Measurements from ENCODE around the gene SLC3A2.

Gene SLC3A2

GRCh38 chr11:62882788-62883501, 2.2 kb downstream of the SLC3A2 start:
- Histone ChIP-seq H2AFZ (ENCODE audit: low read depth) (no peak overlapping the region), H3K4me2 (peak overlapping the region; percentile 67), H3K27me3 (ENCODE audit: insufficient read depth, low read depth) (no peaks in the 10 kb centered on the region), H3K27ac (peak overlapping the region; percentile 93; the same call in 1 of the 2 replicates), H3K4me1 (ENCODE audit: low read depth, poor library complexity, severe bottlenecking) (peaks cover 37% of the 10 kb centered on the region), H3K79me2 (ENCODE audit: insufficient read depth, low read depth) (peaks cover 43% of the 10 kb centered on the region), H4K20me1 (ENCODE audit: insufficient read depth) (peaks cover 13% of the 10 kb centered on the region; the same call in 1 of the 2 replicates), H3K4me3 (IDR thresholded peaks at IDR 0.05; ENCODE audit: insufficient read depth, low read depth, low read length) (no peak overlapping the region), H3K9ac (peak overlapping the region; percentile 97; the same call in 1 of the 2 replicates), H3K36me3 (ENCODE audit: insufficient read depth) (peaks cover 36% of the 10 kb centered on the region; the same call in 1 of the 2 replicates)
- TF ChIP-seq CTCF (conservative IDR thresholded peaks at IDR 0.05; ENCODE audit: low read depth, low read length): no peak

GRCh38 chr11:62883673-62884072, 3.0 kb downstream of the SLC3A2 start:
- H3K9ac ChIP-seq: peak overlapping the region; percentile 97; the same call in 1 of the 2 replicates
- H3K27ac ChIP-seq: peak overlapping the region; percentile 6; the same call in 1 of the 2 replicates
- H3K4me2 ChIP-seq: peak overlapping the region; percentile 67
- H2AFZ ChIP-seq (ENCODE audit: low read depth): no peak overlapping the region
- peaks cover 43% of the 10 kb centered on the region for H3K79me2 ChIP-seq (ENCODE audit: insufficient read depth, low read depth)
- peaks cover 13% of the 10 kb centered on the region; the same call in 1 of the 2 replicates for H4K20me1 ChIP-seq (ENCODE audit: insufficient read depth)
- no peaks in the 10 kb centered on the region for H3K27me3 ChIP-seq (ENCODE audit: insufficient read depth, low read depth)
- no peak for TF ChIP-seq CTCF (conservative IDR thresholded peaks at IDR 0.05; ENCODE audit: low read depth, low read length)
- H3K4me3 ChIP-seq (IDR thresholded peaks at IDR 0.05; ENCODE audit: insufficient read depth, low read depth, low read length): no peak overlapping the region
- H3K36me3 ChIP-seq (ENCODE audit: insufficient read depth): peaks cover 36% of the 10 kb centered on the region; the same call in 1 of the 2 replicates
- H3K4me1 ChIP-seq (ENCODE audit: low read depth, poor library complexity, severe bottlenecking): peaks cover 37% of the 10 kb centered on the region

DNA sequence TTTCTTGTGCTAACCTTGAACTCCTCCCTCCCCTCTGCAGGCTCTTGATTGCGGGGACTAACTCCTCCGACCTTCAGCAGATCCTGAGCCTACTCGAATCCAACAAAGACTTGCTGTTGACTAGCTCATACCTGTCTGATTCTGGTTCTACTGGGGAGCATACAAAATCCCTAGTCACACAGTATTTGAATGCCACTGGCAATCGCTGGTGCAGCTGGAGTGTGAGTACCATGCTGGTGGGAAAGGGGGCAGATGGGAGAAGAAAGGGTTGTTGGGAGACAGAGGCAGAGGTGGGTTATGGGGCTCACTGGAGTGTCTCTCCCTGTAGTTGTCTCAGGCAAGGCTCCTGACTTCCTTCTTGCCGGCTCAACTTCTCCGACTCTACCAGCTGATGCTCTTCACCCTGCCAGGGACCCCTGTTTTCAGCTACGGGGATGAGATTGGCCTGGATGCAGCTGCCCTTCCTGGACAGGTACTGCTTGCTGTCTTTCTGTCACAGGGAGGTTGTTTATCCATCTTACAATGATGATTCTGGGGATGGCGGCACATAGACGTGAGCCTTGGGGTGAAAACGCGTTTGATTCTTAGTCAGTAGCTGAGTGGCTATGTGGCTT, 4.5 kb downstream of the SLC3A2 start:
- H3K4me1 ChIP-seq (ENCODE audit: low read depth, poor library complexity, severe bottlenecking): peaks cover 25% of the 10 kb centered on the region
- no peak overlapping the region for H3K27ac ChIP-seq
- no peak overlapping the region for H3K4me2 ChIP-seq

GRCh38 chr11:62888406-62888805, 7.7 kb downstream of the SLC3A2 start:
- no peak overlapping the region for H3K9ac ChIP-seq
- no peak for TF ChIP-seq CTCF (conservative IDR thresholded peaks at IDR 0.05; ENCODE audit: low read depth, low read length)
- H4K20me1 ChIP-seq (ENCODE audit: insufficient read depth): peaks cover 13% of the 10 kb centered on the region; the same call in 1 of the 2 replicates
- peaks cover 12% of the 10 kb centered on the region for H3K4me1 ChIP-seq (ENCODE audit: low read depth, poor library complexity, severe bottlenecking)
- H3K36me3 ChIP-seq (ENCODE audit: insufficient read depth): peaks cover 36% of the 10 kb centered on the region; the same call in 1 of the 2 replicates
- H3K27me3 ChIP-seq (ENCODE audit: insufficient read depth, low read depth): no peaks in the 10 kb centered on the region
- no peak overlapping the region for H2AFZ ChIP-seq (ENCODE audit: low read depth)
- no peak overlapping the region for H3K27ac ChIP-seq
- no peak overlapping the region for H3K4me2 ChIP-seq
- peaks cover 24% of the 10 kb centered on the region for H3K79me2 ChIP-seq (ENCODE audit: insufficient read depth, low read depth)
- no peak overlapping the region for H3K4me3 ChIP-seq (IDR thresholded peaks at IDR 0.05; ENCODE audit: insufficient read depth, low read depth, low read length)

More for the DNA sequence above, 4.5 kb downstream of the SLC3A2 start:
- Histone ChIP-seq H2AFZ (ENCODE audit: low read depth) (no peak overlapping the region), H4K20me1 (ENCODE audit: insufficient read depth) (peaks cover 13% of the 10 kb centered on the region; the same call in 1 of the 2 replicates), H3K9ac (no peak overlapping the region), H3K36me3 (ENCODE audit: insufficient read depth) (peaks cover 36% of the 10 kb centered on the region; the same call in 1 of the 2 replicates), H3K4me3 (IDR thresholded peaks at IDR 0.05; ENCODE audit: insufficient read depth, low read depth, low read length) (no peak overlapping the region), H3K79me2 (ENCODE audit: insufficient read depth, low read depth) (peaks cover 43% of the 10 kb centered on the region), H3K27me3 (ENCODE audit: insufficient read depth, low read depth) (no peaks in the 10 kb centered on the region)
- TF ChIP-seq CTCF (conservative IDR thresholded peaks at IDR 0.05; ENCODE audit: low read depth, low read length): no peak
